MCF 10A (cell line): ENCODE measurements around the gene ZNF512B. TPM values are rescaled to one million over a fixed set of nuclear protein-coding genes. Genes with fewer than 3 reads are reported as not detected.

ENCODE experiments used
- BruUV-seq: library from RNA; stranded (reverse); fragments of 400-500 nt; replicated peaks from 2 replicates; lab custom pipeline; 2021; lab: Mats Ljungman, UMichigan
- CTCF ChIA-PET: fragments of 300-600 bp; sonication (Branson Sonifier 250); formaldehyde crosslinking; extraction: SDS; loops from one replicate; lab custom pipeline; 2021; ENCODE audit warnings: antibody characterized with exemption, inconsistent platforms; lab: Yijun Ruan, JAX
- POLR2A ChIA-PET: fragments of 300-600, 350-650 bp; sonication (Branson Sonifier 250); formaldehyde crosslinking; extraction: SDS; loops from one replicate; lab custom pipeline; 2020; ENCODE audit warnings: antibody characterized with exemption, inconsistent platforms; lab: Yijun Ruan, JAX
- DNase-seq: peaks from one replicate; pipeline ENCODE4 v3.0.0-alpha.2; 2018; ENCODE audit not compliant: unreplicated experiment
- H3K27ac Mint-ChIP-seq: one replicate; pipeline ENCODE4 v1.8.0; 2022; ENCODE audit warnings: mild to moderate bottlenecking, low read depth, mixed read lengths; ENCODE audit not compliant: unreplicated experiment
- H3K27me3 Mint-ChIP-seq: one replicate; pipeline ENCODE4 v1.8.0; 2022; ENCODE audit warnings: mixed read lengths; ENCODE audit not compliant: insufficient read depth, unreplicated experiment
- H3K36me3 Mint-ChIP-seq: one replicate; pipeline ENCODE4 v1.8.0; 2022; ENCODE audit warnings: mild to moderate bottlenecking, moderate library complexity, mixed read lengths; ENCODE audit not compliant: insufficient read depth, unreplicated experiment
- H3K4me1 Mint-ChIP-seq: one replicate; pipeline ENCODE4 v1.8.0; 2022; ENCODE audit warnings: mixed read lengths; ENCODE audit not compliant: insufficient read depth, unreplicated experiment
- H3K4me3 Mint-ChIP-seq: one replicate; pipeline ENCODE4 v1.8.0; 2022; ENCODE audit warnings: mild to moderate bottlenecking, moderate library complexity, mixed read lengths; ENCODE audit not compliant: unreplicated experiment
- H3K9me3 Mint-ChIP-seq: one replicate; pipeline ENCODE4 v1.8.0; 2022; ENCODE audit warnings: mixed read lengths; ENCODE audit not compliant: unreplicated experiment
- CTCF ChIP-seq: fragments of 200-600 bp; IDR thresholded peaks from one replicate; pipeline ENCODE4 v1.8.0; 2022; ENCODE audit warnings: antibody characterized with exemption, mild to moderate bottlenecking; ENCODE audit not compliant: unreplicated experiment
- intact Hi-C: fragments of 100-400 bp; cut with micrococcal nuclease; formaldehyde crosslinking; loops from 2 replicates; pipeline ENCODE4 v1.14.1; 2022
- total RNA-seq: library from RNA; stranded (reverse); gene quantifications from 2 replicates; pipeline ENCODE4 v1.2.3, GENCODE V29; 2022

The ZNF512B gene
- total RNA-seq, 1 experiment from 2014 or later, result 26.6 TPM

GRCh38 chr20:63945921-63946920, 23.5 kb downstream of the ZNF512B start:
- TF ChIP-seq CTCF, result no peak
- ChIA-PET POLR2A (interaction anchor here (0.6 to 1.0 kb wide), 4 partner anchors 9 to 130 kb away, joined by 3 to 4 read pairs (median 3); no protein-coding TSS in a partner anchor), CTCF (interaction anchor here (0.6 kb wide), 1 partner anchor 636 kb away, joined by 3 read pairs; no protein-coding TSS in a partner anchor)
- no peaks in the 10 kb centered on the region for H3K27me3 Mint-ChIP-seq
- no TSS peak for BruUV-seq
- no peak overlapping the region for H3K27ac Mint-ChIP-seq
- H3K4me3 Mint-ChIP-seq, result no peak overlapping the region
- peaks cover 10% of the 10 kb centered on the region for H3K4me1 Mint-ChIP-seq
- no peak for DNase-seq
- peaks cover 57% of the 10 kb centered on the region for H3K36me3 Mint-ChIP-seq
- intact Hi-C loops, result no loop called here
- H3K9me3 Mint-ChIP-seq, result no peaks in the 10 kb centered on the region

- Mint-ChIP-seq H3K27ac (no peak overlapping the region), H3K4me1 (peaks cover 10% of the 10 kb centered on the region), H3K27me3 (no peaks in the 10 kb centered on the region), H3K9me3 (no peaks in the 10 kb centered on the region), H3K4me3 (no peak overlapping the region), H3K36me3 (peaks cover 57% of the 10 kb centered on the region)
- ChIA-PET POLR2A (interaction anchor here (1.0 kb wide), 1 partner anchor 10 kb away, joined by 4 read pairs; no protein-coding TSS in a partner anchor), CTCF (interaction anchor here (0.6 kb wide), 1 partner anchor 635 kb away, joined by 3 read pairs; no protein-coding TSS in a partner anchor)
- intact Hi-C loops, result no loop called here
- no peak for DNase-seq
- no TSS peak for BruUV-seq
- no peak for TF ChIP-seq CTCF
Observed at GRCh38 chr20:63945031-63945658, 24.6 kb downstream of the ZNF512B start.

- Mint-ChIP-seq H3K27ac (no peak overlapping the region), H3K27me3 (no peaks in the 10 kb centered on the region), H3K4me1 (peaks cover 6% of the 10 kb centered on the region), H3K9me3 (no peaks in the 10 kb centered on the region), H3K36me3 (peaks cover 55% of the 10 kb centered on the region), H3K4me3 (no peak overlapping the region)
- CTCF ChIA-PET, result no interaction called here
- DNase-seq, result no peak
- intact Hi-C loops, result no loop called here
- BruUV-seq, result no TSS peak
- no peak for TF ChIP-seq CTCF
- POLR2A ChIA-PET, result interaction anchor here (1.0 to 1.8 kb wide), 2 partner anchors 11 to 79 kb away, joined by 3 to 7 read pairs; partner anchors contain the start of gene TPD52L2
Observed at GRCh38 chr20:63944078-63944941, 25.4 kb downstream of the ZNF512B start.
